Measurements from ENCODE around the gene CBX1.
"Not testable (repeated sequence)": the region's sequence is repeated elsewhere in the genome, so short reads cannot be mapped to it uniquely, and the experiment has no call there.

Gene CBX1

DNA sequence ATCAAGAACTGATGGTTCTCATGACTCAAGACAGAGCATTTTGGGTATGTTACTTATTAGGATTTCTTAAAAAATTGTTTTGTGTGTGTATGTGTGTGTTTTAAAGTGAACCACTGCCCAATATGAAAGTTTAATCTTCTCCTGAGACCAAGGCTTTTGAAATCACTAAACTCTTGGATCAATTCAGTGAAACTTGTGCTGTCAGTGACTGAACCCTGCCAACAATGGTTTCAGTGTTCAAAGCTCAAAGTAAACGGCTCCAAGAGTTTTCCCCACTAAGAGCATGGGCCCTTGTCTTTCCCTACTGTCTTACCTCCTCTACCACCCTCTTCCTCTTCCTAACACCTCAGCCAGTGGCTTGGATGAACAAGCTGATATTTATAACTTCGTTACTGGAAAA, 31.1 kb downstream of the CBX1 start:
- DNase-seq: no peak

DNA sequence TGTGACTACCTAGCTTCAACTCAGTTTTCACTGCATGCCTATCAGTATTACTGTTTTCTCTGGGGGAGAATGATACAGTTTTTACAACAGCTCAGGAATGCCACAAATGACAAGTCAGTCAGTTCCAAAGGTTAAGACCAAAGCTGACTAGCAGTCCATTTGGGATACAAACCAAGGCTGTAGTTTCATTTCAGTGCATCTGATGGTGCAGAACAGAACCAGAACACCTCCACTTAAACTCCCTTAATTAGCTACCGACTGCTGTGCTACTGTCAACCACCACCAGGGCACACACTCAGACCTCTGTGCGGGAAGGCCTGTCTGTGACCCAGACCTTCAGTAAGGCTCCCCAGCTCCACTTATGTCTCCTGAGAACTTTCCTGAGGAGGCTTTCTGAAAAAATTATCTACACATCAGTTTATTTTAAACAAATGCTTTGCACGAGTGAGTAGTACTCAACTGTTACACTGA, 32.8 kb downstream of the CBX1 start:
- DNase-seq: no peak

DNA sequence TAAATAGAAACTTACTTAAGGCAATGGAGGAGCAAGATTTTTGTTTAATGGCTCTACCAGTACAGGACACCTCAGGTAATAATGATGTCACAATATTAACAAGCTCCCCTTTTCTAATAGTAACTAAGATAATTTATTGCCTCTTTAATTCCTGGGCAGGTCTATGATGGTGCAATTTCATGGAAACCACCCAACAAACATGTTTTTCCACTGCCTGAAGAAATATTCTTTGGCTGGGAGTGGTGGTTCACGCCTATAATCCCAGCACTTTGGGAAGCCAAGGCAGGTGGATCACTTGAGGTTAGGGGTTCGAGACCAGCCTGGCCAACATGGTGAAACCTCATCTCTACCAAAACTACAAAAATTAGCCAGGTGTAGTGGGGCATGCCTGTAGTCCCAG, 33.5 kb downstream of the CBX1 start:
- not testable (repeated sequence) for DNase-seq

DNA sequence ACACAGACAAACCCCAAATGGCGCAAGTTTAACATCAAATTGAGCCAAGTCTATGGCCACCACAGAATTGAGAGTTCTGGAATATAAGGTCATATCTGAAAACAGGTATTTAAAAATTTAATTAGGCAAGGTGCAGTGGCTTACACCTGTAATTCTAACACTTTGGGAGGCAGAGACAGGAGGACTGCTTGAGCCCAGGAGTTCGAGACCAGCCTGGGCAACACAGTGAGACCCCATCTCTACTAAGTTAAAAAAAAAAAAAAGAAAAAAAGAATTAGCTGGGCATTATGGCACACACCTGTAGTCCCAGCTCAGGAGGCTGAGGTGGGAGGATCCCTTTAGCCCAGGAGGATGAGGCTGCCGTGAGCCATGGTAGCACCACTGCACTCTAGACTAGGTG, 34.0 kb downstream of the CBX1 start:
- DNase-seq: no peak

DNA sequence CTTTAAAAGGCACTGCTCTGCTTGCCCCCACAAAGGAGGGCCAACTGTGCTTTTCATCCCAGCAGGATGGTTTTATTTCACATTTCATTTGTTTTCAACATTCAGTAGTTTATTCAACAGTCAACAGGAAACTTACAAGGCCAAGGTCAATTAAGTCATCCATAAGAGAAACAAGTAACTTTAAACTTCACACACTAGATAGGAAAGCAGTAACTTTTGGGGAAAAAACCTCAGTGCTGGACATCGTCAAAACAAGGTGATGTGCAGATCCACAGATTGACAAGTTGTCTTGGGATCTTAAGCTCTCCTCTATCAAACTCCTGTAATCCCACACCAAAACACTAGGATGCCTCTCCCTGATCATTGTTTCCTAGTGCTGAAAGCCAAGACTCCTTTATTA, 34.6 kb downstream of the CBX1 start:
- DNase-seq: no peak

DNA sequence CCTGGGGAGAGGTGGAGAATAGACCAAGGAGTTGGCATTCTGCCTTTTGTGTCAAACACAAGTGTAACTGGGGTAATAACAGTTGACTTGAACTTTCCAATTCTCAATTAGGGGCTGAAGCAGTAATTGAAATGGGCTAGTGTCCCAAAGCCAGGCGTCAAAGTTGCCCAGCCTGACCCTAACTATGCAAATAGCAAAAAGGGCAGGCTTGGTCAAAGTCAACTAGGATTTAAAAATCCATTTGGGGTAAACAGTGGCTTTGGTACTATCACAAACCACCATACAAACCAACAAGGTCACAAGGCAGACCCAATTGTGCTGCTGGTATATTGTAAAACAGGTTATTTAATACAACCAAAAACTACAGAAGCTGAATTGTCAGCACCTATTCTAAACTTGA, 35.1 kb downstream of the CBX1 start:
- DNase-seq: no peak

DNA sequence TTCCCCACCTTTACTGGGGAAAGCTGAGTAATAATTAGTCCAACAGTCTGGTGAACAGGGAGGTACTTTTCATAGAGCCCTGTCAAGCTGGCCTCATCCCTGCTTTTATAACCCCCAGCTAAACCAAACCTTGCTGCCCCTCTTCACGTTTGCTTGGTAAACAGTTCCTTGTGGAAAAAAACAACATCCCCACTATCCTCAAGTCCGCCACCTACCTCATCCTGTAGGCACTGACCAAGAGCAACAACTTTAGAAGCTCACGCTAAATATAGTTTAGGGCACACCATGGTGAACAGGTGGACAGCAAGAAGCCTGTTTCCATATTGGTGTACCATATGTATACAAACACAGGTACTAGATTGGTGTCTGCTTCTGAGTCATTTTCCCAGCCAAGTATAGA, 36.6 kb downstream of the CBX1 start:
- DNase-seq: no peak

DNA sequence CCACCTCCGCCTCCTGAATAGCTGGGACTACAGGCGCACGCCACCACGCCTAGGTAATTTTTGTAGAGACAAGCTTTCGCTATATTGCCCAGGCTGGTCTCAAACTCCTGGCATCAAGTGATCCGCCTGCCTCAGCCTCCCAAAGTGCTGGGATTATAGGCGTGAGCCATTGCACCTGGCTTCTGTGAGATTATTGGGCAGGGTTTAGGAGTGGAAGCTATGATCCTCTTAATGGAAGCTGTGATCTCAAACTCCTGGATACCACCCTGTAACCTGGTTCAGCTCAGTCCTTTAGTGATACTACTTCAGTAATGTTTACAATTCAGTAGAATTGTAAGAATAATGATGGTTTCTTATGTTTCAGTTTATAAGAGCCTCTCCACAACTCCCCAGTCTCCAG, 39.0 kb downstream of the CBX1 start:
- DNase-seq: no peak

DNA sequence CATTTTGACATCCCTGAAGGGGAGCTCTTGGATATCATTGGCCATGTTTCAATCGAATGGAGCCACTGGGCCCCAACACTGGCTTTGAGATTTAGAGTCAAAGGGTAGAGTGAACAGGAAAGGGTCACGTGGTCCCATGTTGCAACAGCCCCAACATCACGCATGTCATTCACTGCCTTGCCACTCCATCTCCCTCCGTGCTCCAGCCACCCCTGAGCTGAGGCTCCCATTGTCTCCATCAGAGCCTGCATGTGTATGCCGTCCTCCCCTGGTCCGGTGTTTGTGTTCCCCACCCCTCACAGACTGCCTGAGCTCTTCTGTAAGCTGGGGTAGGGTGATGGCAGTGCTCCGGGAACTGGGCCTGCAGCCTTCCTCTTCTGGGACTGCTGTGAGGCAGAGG, 41.0 kb downstream of the CBX1 start:
- no peak for DNase-seq

DNA sequence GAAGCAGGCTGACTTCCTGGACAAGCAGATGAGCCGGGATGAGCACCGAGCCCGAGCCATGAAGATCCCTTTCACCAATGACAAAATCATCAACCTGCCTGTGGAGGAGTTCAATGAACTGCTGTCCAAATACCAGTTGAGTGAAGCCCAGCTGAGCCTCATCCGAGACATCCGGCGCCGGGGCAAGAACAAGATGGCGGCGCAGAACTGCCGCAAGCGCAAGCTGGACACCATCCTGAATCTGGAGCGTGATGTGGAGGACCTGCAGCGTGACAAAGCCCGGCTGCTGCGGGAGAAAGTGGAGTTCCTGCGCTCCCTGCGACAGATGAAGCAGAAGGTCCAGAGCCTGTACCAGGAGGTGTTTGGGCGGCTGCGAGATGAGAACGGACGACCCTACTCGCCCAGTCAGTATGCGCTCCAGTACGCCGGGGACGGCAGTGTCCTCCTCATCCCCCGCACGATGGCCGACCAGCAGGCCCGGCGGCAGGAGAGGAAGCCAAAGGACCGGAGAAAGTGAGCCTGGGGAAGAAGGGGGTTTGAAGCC, 42.1 kb downstream of the CBX1 start:
- DNase-seq: no peak

DNA sequence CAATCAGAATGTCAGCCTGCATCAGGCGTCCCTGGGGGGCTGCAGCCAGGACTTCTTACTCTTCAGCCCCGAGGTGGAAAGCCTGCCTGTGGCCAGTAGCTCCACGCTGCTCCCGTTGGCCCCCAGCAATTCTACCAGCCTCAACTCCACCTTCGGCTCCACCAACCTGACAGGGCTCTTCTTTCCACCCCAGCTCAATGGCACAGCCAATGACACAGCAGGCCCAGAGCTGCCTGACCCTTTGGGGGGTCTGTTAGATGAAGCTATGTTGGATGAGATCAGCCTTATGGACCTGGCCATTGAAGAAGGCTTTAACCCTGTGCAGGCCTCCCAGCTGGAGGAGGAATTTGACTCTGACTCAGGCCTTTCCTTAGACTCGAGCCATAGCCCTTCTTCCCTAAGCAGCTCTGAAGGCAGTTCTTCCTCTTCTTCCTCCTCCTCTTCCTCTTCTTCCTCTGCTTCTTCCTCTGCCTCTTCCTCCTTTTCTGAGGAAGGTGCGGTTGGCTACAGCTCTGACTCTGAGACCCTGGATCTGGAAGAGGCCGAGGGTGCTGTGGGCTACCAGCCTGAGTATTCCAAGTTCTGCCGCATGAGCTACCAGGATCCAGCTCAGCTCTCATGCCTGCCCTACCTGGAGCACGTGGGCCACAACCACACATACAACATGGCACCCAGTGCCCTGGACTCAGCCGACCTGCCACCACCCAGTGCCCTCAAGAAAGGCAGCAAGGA, 42.7 kb downstream of the CBX1 start:
- no peak for DNase-seq

DNA sequence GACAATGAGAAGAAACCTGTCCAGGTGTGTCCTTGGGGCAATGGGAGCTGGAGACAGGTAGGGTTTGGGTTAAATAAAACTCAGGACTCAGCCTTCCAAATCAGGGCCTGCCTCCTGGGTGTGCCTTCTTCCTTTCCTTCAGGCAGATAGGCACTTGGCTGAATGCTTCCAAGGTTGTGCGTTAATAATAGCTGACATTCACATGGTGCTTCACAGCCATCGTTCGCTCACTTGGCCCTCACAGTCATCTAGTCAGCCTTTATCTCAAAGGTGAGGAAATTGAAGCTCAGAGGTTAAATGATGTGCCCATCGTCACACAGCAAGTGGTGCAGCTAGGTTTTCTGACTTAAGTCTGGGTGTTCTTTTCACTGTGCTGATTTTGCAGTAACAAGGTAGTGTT, 43.7 kb downstream of the CBX1 start:
- DNase-seq: no peak

DNA sequence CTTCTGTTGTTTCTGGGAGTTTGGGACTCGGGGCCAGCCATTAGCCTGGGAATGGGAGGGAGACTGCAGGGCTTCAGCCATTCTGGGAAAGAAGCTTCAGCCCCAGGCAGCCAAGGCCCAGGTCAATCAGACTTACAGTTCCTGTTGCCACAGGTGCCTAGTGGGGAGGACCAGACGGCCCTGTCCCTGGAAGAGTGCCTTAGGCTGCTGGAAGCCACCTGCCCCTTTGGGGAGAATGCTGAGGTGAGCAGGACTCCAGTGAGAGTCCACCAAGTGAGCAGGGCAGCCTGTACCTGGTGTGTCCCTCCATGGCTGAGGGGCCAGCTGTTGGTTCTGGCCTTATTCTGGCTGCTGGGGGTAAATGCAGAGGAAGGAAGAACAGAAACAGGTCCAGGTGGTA, 44.4 kb downstream of the CBX1 start:
- no peak for DNase-seq

DNA sequence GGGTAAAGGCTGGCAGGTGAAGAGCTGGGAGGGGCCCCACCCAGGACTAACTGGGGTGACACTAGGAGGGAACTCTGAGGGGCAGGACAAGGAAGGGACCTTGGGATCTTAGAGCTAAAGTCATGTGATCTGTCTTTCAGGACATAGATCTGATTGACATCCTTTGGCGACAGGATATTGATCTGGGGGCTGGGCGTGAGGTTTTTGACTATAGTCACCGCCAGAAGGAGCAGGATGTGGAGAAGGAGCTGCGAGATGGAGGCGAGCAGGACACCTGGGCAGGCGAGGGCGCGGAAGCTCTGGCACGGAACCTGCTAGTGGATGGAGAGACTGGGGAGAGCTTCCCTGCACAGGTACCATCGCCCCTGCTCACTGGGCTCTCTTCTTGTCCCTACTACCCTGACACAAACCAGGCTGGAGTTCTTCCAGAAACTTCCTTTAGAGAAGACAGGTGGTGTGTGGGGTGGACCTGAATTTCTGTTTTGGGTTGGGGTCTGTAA, 45.0 kb downstream of the CBX1 start:
- no peak for DNase-seq

DNA sequence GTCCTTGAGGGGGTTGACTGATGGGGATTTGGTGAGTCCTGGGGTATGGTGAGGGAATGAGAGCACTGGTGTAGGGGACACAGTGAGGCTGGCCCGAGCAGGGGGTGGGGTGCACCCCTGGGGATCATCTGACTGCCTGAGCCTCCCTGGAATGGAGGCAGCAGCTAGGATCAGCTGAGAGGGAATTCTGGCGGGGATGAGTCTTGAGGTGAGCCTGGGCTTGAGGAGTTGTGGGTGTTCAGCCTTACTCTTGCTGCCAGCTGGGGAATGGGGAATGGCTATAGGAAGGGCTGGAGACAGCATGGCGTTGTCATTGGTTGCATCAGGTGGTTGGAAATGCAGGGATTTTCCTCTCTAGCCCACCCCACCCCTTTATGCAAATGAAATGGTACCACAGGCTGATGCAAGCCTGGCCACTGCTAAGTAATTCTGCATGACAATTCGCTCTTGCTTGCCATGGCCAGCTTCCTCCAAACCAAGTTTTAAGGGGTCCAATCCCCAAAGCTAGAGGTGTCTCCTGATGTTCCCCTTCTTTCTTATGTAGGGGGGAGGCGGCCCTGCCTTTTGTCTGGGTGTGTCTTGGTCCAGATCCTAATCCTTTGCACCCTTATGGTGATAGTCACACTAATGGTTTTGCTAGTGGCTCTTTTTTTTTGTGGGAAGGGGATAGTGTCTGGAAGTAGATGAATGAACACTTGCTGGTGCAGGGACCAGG, 45.6 kb downstream of the CBX1 start:
- no peak for DNase-seq

DNA sequence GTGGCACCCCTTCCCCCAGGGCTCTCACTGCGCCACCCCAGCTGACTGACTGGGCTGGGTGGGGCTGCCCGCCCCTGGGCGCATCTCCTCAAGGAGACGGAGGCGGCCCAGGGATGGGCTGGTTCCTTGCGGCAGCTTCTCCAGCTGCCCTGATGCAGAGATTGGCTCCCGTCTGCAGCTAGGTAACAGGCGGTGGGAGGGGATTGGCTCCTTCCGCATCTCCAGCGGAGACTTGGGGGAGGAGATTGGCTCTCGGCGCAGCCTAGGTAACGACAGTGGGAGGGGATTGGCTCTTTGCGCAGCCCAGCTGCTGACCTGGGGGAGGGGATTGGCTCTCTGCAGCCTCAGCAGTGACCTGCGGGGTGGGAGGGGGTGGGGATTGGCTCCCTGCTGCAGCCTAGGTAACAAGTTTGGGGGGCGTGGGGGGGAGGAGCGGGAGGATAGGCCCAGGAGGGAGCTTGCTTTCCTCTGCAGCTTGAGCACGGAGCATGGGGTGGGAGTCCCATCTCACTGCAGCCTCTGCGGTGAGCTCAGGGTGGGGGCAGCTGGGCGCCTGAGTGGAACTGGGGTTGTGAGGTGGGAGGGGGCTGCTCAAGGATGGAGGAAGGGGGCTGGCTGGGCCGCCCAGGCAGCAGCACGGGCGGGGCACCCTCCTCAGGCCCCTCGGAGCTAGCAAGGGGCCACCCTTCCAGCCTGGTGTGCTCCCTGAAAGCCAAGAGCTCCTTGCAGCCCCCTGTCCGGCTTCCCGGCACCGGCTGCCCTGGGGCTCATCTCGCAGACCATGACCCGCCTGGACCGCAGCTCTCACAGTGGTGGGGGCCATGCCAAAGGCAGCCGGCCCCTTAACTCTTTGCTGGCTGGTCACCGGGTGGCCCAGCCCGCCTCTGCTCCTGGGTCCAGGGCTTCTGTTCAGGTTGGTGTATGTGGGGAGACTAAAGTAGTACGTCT, 46.8 kb downstream of the CBX1 start:
- DNase-seq: no peak

DNA sequence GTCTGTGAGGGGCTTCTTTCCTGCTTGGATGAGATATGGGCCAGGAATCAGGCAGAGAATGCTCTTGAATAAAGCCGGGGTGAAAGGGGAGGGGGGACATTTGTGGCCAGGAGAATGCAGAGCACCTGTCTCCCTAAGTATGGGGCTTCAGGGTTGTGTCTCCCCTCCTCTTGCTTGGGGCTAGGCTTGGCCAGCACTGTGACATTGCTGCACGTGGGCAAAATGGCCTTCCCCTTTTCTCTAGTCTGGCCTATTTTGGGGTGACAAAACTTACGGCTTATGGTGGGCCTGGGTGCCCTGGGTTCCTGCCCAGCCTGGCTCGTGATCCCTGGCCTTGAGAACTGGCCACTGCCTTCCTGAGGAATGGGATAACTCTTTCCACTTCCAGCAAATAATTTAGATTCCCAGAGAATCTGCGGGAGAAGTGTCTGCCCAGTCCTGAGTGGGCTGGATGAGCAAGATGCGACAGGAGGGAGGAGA, 47.5 kb downstream of the CBX1 start:
- no peak for DNase-seq

DNA sequence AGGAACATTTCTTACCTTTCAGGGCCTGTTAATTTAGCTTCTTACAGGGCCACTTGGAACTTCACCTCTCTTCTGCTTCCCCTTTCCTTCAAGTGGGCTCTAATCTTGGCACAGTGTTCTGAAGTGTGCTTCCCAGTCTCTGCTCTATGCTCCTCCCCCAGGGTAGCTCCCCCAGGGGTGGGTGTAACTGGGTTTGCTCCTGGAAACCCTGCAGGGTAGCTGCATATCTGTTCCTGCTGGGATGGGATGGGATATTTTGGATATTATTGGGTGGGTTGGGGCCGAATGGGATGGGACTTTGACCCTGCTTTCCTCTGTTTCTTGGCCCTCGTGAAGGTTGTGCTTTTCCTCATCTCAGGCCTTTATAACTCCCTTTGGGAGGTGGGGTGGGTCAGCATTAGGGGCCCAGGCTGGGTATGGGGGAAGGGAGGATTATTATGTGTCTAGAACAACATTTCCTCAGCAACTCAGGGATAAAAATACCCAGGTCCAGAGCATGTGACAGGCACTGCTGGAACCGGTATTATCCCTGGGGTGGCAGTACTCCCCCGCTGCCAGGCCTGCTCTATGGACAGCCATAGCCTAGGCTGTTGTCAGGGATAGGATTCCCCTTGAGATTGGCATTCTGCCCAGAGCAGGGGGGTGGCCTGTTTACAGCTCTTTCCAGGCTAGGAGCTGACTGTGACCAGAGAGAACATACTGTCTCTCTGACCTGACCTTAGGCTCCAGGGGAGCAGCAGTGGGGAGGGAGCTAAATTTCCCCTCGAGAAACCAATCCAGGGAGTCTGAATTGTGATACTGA, 48.1 kb downstream of the CBX1 start:
- no peak for DNase-seq

DNA sequence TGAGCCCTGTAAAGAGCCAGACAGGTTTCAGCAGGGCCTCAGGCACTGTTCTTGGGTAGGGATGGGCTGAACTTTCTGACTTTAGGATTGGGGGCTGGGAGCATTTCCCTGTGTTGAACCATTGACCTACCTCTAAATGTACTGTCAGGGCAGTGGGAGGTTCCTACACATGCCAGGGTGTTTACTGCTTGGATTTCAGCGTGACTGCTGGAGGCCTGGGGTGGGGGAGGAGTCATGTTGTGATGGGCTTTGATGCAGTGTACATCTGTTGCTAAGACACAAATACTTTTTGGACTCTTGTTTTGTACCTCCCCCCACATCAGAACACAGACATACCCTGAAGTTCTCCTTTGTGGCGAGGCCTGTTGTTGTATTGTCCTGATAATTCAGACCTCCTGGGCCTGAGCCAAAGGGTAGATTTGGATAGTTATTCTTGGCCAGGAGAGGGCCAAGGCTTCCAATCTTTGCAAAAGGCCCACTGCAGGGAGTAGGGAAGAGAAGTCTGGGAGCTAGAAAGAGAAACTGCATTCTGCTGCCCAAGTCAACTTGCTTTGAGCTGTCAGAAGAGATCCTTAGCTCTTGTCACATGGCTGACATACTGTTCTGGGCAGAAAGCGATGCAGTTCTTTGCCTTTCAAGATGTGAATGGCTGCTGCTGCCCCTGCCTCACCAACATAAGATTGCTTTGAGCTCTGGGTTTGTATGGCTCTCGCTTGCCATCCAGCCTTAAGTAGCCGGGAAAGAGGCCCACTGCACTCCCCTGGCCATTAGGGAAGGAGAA, 49.4 kb downstream of the CBX1 start:
- DNase-seq: no peak

DNA sequence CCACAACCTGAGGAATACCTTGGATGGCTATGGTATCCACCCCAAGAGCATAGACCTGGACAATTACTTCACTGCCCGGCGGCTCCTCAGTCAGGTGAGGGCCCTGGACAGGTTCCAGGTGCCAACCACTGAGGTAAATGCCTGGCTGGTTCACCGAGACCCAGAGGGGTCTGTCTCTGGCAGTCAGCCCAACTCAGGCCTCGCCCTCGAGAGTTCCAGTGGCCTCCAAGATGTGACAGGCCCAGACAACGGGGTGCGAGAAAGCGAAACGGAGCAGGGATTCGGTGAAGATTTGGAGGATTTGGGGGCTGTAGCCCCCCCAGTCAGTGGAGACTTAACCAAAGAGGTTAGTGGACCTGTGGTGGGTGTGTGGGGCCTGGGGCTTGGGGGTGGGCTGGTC, 50.0 kb downstream of the CBX1 start:
- DNase-seq: no peak

Data from activated gamma-delta T cell treated with Interleukin-2 at 50 U/mL for 16 hours (primary cell).